ENCODE results near the gene U2SURP.

Gene U2SURP

DNA sequence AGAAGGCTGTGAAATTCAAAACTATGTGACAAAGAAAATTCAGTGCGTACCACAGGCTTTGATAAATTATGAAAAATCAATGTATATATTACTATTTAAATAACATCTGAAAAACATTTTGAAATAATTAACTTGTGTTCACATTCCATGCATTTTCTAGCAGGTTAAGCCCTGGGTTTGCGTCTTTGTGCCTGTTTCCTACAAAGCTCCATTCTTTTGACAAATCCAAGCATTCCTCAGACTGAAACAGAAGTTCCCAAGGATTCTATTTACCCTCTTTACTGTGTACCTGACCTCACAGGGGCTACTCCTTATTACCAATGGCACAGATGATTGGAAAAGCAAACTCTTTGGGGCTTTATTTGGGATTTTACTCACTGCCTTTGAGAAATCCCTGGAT is 39.8 kb upstream of the U2SURP start:
- Histone ChIP-seq H3K4me2 (ENCODE audit: low read depth, low read length, poor library complexity, severe bottlenecking) (no peak overlapping the region), H3K9me2 (replicated peaks; ENCODE audit: insufficient read depth, low read length) (no peaks in the 10 kb centered on the region), H3K27ac (ENCODE audit: low read depth, low read length) (no peak overlapping the region), H2AFZ (ENCODE audit: low read depth, low read length, severe bottlenecking) (no peak overlapping the region), H3K36me3 (ENCODE audit: low read length) (no peaks in the 10 kb centered on the region), H3K9me3 (ENCODE audit: insufficient read depth, low read length) (no peaks in the 10 kb centered on the region), H3F3A (ENCODE audit: insufficient read depth) (no peaks in the 10 kb centered on the region), H3K9ac (ENCODE audit: low read length) (no peak overlapping the region), H3K4me3 (ENCODE audit: insufficient read depth, low read length, poor library complexity, severe bottlenecking) (no peak overlapping the region), H3K27me3 (ENCODE audit: low read length) (no peaks in the 10 kb centered on the region), H4K20me1 (ENCODE audit: low read depth, low read length) (no peaks in the 10 kb centered on the region), H3K79me2 (ENCODE audit: insufficient read depth, low read length) (no peaks in the 10 kb centered on the region)
- TF ChIP-seq, protein P1, sequence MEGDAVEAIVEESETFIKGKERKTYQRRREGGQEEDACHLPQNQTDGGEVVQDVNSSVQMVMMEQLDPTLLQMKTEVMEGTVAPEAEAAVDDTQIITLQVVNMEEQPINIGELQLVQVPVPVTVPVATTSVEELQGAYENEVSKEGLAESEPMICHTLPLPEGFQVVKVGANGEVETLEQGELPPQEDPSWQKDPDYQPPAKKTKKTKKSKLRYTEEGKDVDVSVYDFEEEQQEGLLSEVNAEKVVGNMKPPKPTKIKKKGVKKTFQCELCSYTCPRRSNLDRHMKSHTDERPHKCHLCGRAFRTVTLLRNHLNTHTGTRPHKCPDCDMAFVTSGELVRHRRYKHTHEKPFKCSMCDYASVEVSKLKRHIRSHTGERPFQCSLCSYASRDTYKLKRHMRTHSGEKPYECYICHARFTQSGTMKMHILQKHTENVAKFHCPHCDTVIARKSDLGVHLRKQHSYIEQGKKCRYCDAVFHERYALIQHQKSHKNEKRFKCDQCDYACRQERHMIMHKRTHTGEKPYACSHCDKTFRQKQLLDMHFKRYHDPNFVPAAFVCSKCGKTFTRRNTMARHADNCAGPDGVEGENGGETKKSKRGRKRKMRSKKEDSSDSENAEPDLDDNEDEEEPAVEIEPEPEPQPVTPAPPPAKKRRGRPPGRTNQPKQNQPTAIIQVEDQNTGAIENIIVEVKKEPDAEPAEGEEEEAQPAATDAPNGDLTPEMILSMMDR (IDR thresholded peaks at IDR 0.05; ENCODE audit: insufficient read depth, low read length, poor library complexity, severe bottlenecking) = no peak
- TF ChIP-seq EZH2phosphoT487 (conservative IDR thresholded peaks at IDR 0.05; ENCODE audit: low read length) = no peak

DNA sequence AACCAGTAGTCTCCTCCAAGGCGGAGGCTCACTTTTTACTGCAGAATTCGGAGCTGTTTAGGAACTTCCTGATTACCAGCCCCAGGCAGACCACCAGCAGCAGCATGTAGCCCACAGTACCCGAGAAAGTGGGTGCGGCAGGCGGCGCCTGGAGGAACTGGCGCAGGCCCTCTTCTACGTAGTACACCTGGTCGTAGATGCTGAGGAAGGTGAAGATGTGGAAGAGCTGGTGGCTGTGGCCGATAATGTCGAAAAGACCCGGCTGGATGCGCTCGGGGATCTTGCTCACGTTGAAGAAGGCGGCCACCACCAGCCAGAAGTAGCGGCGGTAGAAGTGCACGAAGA is 39.2 kb upstream of the U2SURP start:
- Histone ChIP-seq H2AFZ (ENCODE audit: low read depth, low read length, severe bottlenecking) (no peak overlapping the region), H3K9ac (ENCODE audit: low read length) (no peak overlapping the region), H3K9me3 (ENCODE audit: insufficient read depth, low read length) (no peaks in the 10 kb centered on the region), H4K20me1 (ENCODE audit: low read depth, low read length) (no peaks in the 10 kb centered on the region), H3F3A (ENCODE audit: insufficient read depth) (no peaks in the 10 kb centered on the region), H3K27ac (ENCODE audit: low read depth, low read length) (no peak overlapping the region), H3K4me2 (ENCODE audit: low read depth, low read length, poor library complexity, severe bottlenecking) (no peak overlapping the region), H3K9me2 (replicated peaks; ENCODE audit: insufficient read depth, low read length) (no peaks in the 10 kb centered on the region), H3K27me3 (ENCODE audit: low read length) (no peaks in the 10 kb centered on the region), H3K4me3 (ENCODE audit: insufficient read depth, low read length, poor library complexity, severe bottlenecking) (no peak overlapping the region), H3K79me2 (ENCODE audit: insufficient read depth, low read length) (no peaks in the 10 kb centered on the region), H3K36me3 (ENCODE audit: low read length) (no peaks in the 10 kb centered on the region)
- no peak for TF ChIP-seq EZH2phosphoT487 (conservative IDR thresholded peaks at IDR 0.05; ENCODE audit: low read length)
- TF ChIP-seq, protein P1 (IDR thresholded peaks at IDR 0.05; ENCODE audit: insufficient read depth, low read length, poor library complexity, severe bottlenecking) = no peak

DNA sequence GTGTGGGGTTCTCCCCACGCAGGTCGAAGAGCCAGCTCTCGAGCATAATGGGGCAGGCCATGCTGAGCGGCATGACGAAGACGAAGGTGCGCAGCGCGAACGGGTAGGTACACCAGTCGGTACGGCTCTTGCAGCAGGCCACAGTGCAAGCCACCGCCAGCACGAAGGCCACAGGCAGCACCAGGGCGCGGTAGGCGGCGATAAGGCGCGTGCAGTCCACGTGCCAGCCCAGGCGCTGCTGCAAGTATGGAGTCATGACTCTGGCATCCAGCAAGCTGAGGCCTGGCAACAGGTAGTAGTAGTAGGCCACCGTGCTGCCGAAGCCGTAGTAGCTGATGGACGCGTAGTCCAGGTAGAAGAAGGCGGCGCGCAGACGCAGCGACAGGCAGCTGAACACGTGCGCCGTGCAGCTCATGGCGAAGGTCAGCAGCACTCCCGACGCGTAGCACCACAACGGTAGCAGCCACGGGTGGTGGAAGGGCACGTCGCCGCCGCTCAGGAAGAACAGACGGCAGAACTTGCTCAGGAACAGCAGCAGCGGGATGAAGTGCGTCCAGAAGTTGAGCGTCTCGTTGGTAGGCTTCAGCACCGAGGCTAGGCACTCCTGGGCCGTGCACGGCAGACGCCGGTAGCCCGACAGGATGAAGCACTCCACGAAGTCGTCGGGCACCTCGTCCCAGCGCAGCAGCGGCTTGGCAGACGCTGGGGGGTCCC is 38.7 kb upstream of the U2SURP start:
- Histone ChIP-seq H3K4me3 (ENCODE audit: insufficient read depth, low read length, poor library complexity, severe bottlenecking) (no peak overlapping the region), H2AFZ (ENCODE audit: low read depth, low read length, severe bottlenecking) (no peak overlapping the region), H3K9ac (ENCODE audit: low read length) (no peak overlapping the region)

More for the DNA sequence above, 38.7 kb upstream of the U2SURP start:
- Histone ChIP-seq H3K79me2 (ENCODE audit: insufficient read depth, low read length) (no peaks in the 10 kb centered on the region), H3F3A (ENCODE audit: insufficient read depth) (no peaks in the 10 kb centered on the region), H4K20me1 (ENCODE audit: low read depth, low read length) (no peaks in the 10 kb centered on the region), H3K27me3 (ENCODE audit: low read length) (no peaks in the 10 kb centered on the region), H3K36me3 (ENCODE audit: low read length) (no peaks in the 10 kb centered on the region), H3K4me2 (ENCODE audit: low read depth, low read length, poor library complexity, severe bottlenecking) (no peak overlapping the region), H3K9me3 (ENCODE audit: insufficient read depth, low read length) (no peaks in the 10 kb centered on the region), H3K27ac (ENCODE audit: low read depth, low read length) (no peak overlapping the region), H3K9me2 (replicated peaks; ENCODE audit: insufficient read depth, low read length) (no peaks in the 10 kb centered on the region)
- no peak for TF ChIP-seq EZH2phosphoT487 (conservative IDR thresholded peaks at IDR 0.05; ENCODE audit: low read length)
- TF ChIP-seq, protein P1 (IDR thresholded peaks at IDR 0.05; ENCODE audit: insufficient read depth, low read length, poor library complexity, severe bottlenecking) = no peak

Measured in SU-DHL-6 (cell line).